Cortex of kidney (tissue), 1 donor: ENCODE measurements around the gene RNF208.

Source experiments
- DNase-seq: peaks from one replicate; lab custom pipeline; 2025; lab: John Stamatoyannopoulos, UW

Gene RNF208

DNA sequence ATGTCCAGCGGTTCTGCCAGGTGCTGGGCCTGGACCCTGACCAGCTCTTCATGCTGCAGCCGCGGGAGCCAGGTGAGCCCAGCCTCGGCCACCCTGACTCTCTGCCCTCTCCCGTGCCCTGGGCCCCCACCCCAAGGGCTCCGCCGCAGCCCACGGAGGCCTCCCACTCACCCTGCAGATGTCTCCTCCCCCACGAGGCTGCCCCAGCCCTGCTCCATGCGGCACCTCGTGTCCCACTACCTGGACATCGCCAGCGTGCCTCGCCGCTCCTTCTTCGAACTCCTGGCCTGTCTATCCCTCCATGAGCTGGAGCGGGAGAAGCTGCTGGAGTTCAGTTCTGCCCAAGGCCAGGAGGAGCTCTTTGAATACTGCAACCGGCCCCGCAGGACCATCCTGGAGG, 7.4 kb downstream of the RNF208 start:
- DNase-seq: no peak

DNA sequence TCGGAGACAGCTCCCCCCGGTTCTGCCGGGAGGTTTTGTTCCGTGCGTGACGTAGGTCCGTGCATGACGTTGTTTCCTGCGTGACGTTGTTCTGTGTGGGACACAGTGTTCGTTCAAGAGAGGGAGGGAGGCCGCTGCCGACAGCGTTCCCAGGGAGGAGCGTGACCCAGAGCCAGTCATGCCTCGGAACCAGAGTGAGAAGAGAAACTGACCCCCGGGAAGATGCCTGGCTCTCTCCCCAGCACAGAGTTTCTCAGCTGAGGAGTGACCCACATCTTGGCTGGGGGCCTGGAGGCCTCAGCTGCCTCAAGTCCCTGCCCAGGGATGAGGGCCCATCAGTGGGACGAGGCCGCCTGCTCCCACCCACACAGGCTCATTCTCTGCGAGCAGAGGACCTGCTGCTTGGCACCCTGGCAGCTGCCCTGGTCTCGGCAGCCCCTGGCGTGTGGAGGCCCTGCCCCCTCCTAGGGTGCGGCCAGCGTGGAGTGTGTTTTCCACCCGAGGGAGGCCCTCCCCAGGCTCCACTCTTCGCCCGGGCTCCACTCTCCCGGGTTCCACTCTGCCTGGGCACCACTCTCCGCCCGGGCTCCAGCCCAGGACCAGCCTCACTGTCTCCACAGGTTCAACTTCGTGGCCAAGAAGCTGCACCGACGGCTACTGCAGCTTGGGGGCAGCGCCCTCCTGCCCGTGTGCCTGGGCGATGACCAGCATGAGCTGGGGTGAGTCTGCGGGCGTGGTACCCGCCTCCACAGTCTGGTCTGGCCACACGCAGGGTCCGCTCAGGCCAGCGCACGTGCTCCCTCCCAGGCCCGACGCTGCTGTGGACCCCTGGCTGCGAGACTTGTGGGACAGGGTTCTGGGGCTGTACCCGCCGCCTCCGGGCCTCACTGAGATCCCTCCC, 8.6 kb downstream of the RNF208 start:
- DNase-seq: no peak

DNA sequence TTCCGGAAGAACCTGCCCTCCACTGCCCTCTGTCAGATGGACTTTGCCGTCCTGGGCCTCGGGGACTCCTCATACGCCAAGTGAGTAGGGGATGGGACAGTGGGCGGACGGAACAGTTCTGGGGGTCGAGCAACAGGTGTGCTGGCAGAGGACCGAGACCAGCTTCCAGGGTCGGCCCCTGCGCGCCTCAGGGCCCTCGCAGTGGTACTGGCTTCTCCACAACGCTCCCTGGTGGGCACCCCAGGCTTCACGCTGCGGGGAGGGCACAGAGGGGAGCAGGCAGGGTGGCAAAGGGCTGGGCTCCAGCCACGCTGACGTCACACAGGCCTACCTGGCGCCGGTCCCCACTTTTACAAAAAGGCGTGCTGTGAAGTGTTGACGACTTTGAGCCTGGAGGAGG, 9.5 kb downstream of the RNF208 start:
- no peak for DNase-seq

DNA sequence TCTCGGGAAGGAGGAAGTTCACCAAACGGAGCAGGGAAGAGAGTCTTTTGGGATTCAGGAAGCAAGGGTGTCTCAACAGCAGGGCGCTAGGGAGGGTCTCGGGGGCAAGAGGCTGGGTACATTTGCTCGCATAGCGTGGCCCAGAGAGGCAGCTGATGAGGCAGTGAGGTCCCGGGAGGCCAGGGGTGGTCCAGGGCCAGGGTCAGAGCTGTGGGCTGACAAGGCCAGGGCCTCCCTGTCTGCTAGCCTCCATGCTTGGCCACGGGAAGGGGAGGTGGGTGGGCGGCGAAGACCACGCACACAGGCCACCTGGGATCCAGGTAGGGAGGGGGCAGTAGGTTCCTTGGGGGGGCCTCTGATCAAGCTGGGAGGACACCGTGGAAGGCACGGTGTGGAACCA, 10.5 kb downstream of the RNF208 start:
- no peak for DNase-seq

DNA sequence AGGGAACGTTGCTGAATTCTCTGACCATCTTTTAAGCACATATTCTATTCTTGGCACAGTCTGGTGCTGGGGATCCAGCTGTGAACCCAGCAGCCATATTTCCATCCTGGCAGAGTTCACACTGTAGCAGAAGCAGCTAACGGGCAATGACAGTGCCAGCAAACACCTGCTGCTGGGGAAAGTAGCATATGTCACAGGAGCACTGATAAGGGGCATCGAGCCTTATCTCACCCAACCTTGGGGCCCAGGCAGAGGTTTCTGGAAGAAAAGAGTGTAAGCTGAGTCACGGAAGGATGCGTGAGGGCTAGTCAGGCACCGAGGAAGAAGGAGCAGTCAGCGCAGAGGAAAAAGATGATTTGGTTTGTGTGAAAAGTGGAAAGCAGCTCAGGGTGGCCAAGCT, 15.4 kb downstream of the RNF208 start:
- DNase-seq: no peak

DNA sequence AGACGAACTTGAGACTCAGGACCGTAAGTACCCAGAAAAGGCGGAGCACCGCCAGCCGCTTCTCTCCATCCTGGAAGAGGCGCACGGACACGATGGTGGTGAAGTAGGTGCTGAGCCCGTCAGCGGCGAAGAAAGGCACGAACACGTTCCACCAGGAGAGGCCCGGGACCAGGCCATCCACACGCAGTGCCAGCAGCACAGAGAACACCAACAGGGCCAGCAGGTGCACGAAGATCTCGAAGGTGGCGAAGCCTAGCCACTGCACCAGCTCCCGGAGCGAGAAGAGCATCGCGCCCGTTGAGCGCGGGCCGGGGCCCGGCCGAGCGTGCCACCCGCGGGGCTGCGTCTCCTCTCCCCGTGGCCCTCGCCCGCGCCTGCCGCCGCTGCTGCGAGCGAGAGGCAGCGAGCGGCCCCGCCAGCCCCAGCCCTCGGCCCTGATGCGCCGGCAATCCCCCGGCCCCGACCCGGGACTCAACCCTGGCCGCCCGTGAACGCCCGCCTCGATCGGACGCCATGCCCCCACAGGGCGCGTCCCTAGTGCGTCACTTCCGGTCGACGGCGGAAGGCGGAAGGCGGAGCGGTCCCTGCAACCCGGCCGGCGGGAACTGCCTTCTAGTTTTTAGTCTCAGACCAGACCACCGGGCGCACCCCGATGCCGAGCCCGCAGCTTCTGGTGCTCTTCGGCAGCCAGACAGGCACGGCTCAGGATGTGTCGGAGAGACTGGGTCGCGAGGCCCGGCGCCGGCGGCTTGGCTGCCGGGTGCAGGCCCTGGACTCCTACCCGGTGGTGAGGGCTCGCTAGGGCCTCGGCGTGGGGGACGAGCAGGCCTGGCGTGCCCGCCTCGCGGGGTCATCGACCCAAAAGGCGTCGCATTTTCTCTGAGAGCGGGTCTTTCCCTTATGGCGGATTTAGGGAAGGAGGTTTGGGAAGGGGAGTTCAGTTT, 16.6 kb downstream of the RNF208 start, which contains the start of the genes NDOR1 and TMEM203:
TSS of gene NDOR1 (plus strand) at position 575 of the 944 bp plus-strand sequence. CDS start at position 653, 78 bp downstream.
TSS of gene TMEM203 (minus strand) at position 523 of the 944 bp plus-strand sequence. CDS start at position 289, 234 bp downstream.
- DNase-seq: peak; percentile 61

DNA sequence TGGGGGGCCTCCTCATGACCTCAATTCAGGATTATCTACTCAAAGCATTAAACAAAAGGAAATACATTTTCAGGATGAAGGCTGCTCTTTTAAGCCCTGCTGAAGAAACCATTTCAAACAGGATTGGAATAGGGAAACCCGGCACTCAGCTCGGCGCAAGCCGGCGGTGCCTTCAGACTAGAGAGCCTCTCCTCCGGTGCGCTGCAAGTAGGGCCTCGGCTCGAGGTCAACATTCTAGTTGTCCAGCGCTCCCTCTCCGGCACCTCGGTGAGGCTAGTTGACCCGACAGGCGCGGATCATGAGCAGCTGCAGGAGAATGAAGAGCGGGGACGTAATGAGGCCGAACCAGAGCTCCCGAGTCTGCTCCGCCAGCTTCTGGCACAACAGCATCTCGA, 17.3 kb downstream of the RNF208 start:
- DNase-seq: no peak

DNA sequence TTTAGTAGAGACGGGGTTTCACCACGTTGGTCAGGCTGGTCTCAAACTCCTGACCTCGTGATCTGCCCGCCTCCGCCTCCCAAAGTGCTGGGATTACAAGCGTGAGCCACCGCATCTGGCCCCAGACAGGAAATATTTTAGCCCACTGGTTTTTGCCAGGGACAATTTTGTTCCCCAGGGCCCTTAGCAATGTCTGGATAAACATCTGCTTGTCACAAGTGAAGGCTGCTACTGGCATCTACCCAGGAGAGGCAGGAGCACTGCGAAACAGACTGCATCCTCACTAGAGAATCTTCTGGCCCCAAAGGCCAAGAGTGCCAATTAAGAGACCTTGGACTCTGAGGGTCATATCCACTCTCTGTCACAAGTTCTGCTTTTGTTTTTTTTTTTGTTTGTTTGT, 19.1 kb downstream of the RNF208 start:
- DNase-seq: no peak

DNA sequence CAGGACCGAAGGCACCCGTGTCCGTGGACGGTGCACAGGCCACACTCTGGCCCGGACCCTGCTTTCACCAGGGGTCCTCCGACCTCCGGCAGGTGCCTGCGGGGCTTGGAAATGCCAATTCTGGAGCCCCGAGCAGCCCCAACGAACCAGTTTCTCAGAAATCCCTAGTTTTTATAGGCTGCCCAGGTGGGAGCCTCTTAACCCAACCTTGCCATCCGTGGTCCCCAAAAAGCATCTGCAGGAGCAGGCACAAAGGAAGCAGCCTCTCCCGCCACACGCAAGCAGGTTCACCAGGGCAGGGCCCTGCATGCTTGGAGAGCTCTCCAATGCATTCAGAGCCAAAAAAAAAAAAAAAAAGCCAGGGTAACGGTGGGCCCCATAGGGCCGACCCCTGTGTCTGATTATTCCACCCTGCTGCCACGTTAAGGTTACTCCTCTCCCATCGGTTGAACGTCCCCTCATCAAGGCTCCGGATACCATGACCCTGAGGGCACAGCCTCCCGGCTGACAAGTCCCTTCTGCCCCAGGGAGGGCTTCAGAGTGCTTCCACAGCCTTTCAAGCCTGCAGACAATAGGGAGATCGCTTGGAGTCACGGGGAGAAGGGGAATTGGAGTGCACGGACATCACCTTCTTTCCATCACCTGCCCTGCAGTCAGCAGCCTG, 20.7 kb downstream of the RNF208 start:
- no peak for DNase-seq

DNA sequence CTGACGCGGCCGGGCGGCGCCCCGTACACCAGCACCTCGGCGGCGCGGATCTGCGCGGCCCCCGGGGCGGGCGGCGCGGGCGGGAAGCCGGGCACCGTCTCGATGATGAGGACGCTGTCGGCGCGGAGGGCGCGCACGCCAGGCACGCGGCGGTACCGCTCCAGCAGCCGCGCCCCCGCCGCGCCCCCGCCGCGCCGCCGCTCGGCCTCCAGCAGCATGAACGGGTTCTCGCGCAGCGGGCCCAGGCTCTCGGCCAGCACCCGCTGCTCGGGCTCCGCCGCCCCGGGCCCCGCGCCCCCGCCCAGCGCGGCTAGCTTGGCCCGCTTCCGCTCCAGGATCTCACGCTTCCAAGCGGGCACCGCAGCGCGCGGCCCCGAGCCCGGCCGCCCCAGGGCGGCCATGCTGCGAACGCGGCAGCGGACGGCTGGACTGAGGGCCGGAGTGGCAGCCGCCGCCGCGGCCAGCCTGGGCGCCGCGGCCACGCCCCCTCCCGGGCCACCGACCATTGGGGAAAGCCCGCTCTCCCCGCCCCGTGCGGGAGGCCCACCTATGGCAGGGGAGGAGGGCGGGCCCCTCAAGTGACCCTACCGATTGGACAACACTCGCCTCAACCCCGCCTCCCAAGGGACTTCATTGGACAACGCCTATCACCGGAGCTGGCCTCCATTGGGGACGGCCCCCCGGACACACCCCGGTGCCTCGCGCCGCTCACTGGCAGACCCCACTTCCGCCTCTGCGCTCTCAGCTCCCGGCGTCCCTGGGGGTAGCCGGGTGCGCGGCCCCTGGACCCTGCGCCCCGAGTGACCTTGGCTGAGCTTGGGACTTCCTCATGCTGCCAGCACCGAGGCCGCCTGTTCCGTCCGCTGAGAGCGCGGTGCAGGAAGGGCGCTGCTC, 21.5 kb downstream of the RNF208 start, which contains the start of gene TPRN:
TSS of gene TPRN (minus strand) at position 431 of the 894 bp plus-strand sequence. CDS start at position 401, 30 bp downstream.
- peak; percentile 81 for DNase-seq

DNA sequence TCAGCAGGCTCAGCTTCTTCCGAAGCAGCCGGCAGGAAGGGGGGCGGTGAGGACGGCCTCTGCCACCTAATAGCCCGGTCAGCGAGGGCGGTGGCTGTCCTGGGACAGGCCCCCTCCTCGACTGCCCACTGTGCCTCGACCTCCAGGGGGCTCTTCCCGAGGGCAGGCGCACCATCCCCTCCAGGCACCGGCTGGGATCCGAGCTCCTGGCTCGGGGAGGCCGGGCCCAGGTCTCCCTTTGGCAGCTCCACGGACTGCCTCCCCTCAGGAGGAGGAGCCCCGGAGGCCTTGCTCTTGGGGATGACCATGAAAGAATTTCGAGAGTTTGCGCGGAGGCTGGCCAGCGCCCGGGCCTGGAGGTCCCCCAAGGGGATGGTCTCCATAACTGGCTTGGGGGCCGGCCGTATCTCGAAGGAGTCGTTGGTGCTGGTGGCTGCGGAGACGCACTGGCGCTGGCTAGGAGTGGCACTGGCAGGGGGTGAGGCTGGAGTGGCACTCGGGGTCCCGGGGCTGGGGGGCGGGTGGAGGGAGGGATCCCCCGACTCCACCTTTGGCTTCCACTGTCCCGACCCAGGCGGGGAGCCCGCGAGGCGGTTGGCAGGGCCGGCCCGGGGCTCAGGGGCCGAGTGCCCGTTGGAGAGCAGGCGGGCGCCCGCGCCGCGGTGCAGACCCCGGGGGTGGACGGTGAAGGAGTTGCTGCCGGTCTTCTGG, 22.5 kb downstream of the RNF208 start:
- no peak for DNase-seq

DNA sequence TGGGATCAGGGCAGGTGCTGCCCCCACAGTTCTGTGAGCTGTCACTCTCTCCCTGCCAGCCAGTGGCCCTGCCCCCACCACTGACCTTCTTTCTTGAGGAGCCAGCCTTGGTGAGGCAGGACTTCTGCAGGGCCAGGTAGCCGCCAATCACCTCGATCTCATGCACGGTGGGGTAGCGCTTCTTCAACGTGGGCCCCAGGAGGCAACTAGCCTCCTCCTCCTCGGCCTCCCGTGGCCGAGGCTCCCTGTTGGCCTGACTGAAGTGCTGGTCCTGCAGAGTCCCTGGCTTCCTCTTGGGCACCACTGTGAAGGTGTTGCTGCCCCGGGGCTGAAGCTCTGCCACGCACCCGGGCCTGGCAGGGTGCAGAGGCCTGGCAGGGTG, 23.1 kb downstream of the RNF208 start:
- no peak for DNase-seq

DNA sequence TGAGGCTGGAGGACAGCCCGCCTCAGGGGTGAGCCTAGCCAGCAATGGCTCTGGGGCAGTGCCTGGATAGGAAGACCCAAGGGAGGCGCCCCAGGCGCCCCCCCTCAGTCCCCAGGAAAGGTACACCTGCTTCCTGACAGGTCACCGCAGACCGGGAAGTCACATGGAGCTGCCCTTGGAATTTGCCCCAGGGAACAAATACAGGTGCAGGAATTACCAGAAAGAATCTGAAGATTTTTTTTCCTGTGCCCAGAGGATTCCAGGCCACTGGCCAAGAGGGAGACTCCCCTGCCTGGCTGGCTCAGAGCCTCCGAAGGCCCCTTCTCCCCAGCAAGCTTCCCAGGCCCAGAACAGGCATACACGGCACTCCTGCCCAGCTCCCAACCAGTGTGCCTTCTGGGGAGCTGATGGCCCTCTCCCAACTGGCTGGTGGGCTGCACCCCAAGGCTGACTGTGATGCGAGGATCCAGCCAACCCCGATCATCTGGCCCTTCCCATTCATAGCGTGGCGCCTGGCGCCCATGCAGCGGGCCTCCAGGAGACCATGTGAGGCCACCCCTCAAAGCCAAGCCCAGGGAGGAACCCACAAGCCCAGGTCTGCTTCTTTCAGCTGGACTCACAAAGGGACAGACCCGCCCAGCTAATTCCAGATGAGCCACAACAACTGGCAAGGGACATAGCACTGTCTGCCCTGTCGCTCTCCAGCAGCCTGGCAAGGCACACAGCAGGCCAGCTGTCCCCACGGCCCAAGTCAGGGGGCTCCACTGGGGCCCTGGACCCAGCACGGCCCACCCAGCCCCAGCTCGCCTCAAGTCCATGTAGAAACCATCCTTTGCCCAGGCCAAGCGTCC, 23.8 kb downstream of the RNF208 start:
- DNase-seq: no peak

DNA sequence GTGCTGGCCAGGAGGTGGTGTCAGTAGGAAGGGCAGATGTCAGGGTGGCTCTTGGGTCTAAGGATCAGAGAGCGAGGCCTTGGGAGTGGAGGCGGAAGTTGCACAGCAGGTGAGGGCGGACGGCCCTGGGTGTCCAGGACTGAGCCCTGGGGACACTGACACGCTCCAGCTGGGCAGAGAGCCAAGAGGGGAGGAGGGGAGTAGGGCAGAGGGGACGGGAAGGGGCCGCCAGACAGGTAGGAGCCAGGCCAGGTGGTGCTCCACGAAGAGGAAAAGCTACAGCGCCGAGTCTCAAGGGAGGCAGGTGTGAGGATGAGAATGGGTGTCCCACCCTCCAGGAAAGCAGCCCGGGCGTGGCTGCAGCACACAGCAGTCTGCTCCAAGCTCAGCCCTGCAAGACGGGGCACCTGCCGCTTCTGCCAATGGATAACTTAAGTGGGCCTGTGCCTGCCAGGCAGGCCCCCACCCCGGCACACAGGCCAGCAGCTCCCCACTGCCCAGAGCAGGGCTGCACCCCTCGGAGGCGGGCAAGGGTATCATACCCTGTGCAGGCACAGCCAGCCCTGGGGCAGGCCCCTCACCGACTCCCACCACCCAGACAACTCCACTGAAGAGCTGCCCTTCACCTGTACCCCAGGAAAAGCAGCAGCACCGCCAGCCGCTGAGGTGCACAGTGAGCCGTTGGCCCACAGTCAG, 26.4 kb downstream of the RNF208 start:
- no peak for DNase-seq

DNA sequence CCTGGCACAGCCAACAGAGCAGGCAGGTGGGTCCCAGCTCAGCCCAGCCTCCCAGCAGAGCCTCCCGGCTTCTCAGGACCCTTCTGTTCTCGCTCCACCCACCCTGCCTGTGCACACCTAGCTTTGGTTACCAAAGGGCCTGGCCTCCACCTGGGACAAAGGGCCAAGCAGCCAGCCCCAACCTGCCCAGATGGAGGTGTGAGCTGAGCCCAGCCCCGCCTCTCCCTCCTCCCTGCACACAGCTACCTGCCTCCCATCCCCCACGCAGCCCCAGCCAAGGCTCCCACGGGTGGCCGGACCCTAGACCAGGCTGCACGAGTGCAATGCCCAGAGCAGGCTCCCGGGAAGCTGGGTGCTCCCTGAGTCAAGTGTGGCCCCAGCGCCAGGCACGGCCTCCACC, 27.1 kb downstream of the RNF208 start:
- no peak for DNase-seq

DNA sequence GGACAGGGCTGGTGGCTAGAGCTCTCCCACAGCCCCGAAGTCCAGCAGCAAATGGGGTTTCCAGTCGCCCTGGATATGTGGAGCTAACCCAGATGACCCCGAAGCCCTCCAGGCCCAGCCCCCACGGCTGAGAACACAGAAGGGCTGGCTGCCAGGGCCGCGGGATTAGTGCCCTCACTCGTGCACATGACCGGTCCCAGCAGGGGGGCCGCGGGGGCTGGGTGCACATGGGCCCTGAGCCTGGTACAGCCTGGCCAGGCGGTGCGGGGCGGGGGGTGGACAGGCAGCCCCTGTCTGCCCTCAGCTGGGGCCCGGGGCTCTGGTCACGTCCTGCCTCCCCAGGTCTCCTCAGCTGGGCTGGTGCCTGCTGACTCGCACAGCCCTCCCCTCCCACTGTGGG, 27.7 kb downstream of the RNF208 start:
- DNase-seq: no peak

DNA sequence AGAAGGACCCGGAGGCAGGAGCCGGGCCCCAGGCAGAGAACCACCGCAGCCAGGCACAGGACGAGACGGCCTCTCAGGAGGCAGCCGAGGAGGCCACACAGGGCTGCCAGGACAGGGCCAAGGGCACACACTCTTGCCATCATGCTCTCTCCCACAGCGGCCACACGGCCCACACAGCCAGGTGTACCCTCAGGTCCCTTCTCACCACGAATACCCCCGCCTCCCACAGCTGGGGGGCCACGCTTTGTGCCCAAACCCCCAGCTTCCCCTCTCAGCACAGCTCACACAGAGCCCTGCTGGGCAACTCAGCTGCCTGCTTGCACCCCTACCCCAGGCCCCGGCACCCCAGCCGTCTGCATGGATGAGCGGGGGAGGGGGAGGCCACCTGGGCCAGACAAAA, 28.3 kb downstream of the RNF208 start:
- DNase-seq: no peak

DNA sequence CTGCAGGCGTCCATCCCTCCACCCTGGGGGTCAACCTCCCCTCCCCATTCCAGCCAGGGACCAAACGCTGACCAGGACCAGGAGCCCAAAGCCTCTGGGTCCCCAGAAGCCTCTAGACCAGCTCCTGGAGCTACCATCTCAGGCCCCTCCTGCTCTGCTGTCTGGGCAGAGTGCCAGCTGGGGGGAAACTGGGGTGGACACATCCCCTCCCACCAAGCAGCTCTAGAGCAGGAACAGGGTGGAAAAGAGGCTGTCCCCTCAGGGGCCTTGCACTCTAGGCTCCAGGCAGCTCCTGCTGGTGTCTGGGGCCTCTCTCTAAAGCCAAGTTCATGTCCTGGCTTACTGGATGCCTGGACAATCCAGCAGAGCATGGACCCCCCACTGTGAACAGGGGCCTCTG, 29.2 kb downstream of the RNF208 start:
- no peak for DNase-seq

DNA sequence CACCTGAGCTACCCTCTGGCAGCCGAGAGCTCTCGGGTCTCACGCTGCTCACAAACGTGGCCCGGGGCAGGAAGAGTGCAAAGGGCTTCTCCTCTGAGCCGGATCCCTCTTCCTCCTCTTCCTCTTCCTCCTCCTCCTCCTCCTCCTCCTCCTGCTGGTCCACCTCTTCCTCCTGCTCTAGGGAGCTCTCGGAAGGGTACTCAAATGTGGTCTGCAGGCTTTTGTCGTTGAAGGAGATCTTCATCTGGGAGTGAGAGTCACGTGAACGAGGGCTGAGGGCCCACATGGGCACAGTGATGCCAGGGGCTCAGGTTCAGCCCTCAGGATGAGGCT, 29.6 kb downstream of the RNF208 start:
- no peak for DNase-seq
